ENCODE measurements around the gene UBA7. TPM values are rescaled to one million over a fixed set of nuclear protein-coding genes. Genes with fewer than 3 reads are reported as not detected.

The UBA7 gene
- total and polyA plus RNA-seq, 2 donors (not counting 3 experiments of a cell fraction or from before 2014, with no cell fraction given), result 57.4 to 80.7 TPM

- no peak overlapping the region for H3K4me2 ChIP-seq (ENCODE audit: insufficient read depth, low read length)
- H3K4me3 ChIP-seq (replicated peaks in 1 of 3; ENCODE audit: insufficient read depth in 1 of 3, low read depth in 1 of 3, low read length in 3 of 3), result no peak overlapping the region
- peaks cover 11% of the 10 kb centered on the region for H3K4me1 ChIP-seq (ENCODE audit: control insufficient read depth, extremely low read depth, insufficient read depth, low read length)
- H3K9ac ChIP-seq (replicated peaks; ENCODE audit: extremely low read depth, insufficient read depth, low read length), result no peak overlapping the region
- DNase-seq (ENCODE audit: low read depth, low spot score), result no peak
- H3K36me3 ChIP-seq (ENCODE audit: control insufficient read depth in 2 of 2, extremely low read depth in 1 of 2, insufficient read depth in 2 of 2, low read length in 2 of 2), result peaks cover 0 to 2% of the 10 kb centered on the region in 2 experiments
- no peaks in the 10 kb centered on the region for H3K9me1 ChIP-seq (replicated peaks; ENCODE audit: control insufficient read depth, extremely low read depth, insufficient read depth, low read length)
- intact Hi-C loops (cut with micrococcal nuclease) (loop anchor here (5.0 kb wide), 1 partner anchor 236 kb away; the partner anchor contains the start of gene BSN), dilution Hi-C loops (cut with MboI; ENCODE audit: extremely low pct_ligation_motif_present, low sequenced_read_pairs) (no loop called here)
- no peak overlapping the region for H3K27ac ChIP-seq (ENCODE audit: insufficient read depth, low read depth, low read length)
- TF ChIP-seq JUN (IDR thresholded peaks at IDR 0.05; ENCODE audit: borderline replicate concordance, insufficient read depth, insufficient read length, low read depth) (no peak), POLR2AphosphoS5 (IDR thresholded peaks at IDR 0.05; ENCODE audit: insufficient read depth, low read depth, low read length) (no peak), MAX (IDR thresholded peaks at IDR 0.05; ENCODE audit: insufficient read depth, insufficient read length) (no peak), FOS (IDR thresholded peaks at IDR 0.05; ENCODE audit: borderline replicate concordance, insufficient read depth, low read length) (no peak), CTCF (IDR thresholded peaks at IDR 0.05; ENCODE audit: extremely low read depth in 1 of 2, insufficient read depth in 1 of 2, low read depth in 1 of 2, low read length in 2 of 2) (no peak), MYC (IDR thresholded peaks at IDR 0.05; ENCODE audit: low read depth, low read length) (no peak), EZH2 (IDR thresholded peaks at IDR 0.05; ENCODE audit: borderline replicate concordance, low read depth, low read length, severe bottlenecking) (no peak), POLR2A (IDR thresholded peaks at IDR 0.05; ENCODE audit: low read depth, low read length) (no peak), GATA2 (IDR thresholded peaks at IDR 0.05; ENCODE audit: insufficient read depth, insufficient read length, low read depth, low read length) (no peak)
- ChIA-PET CTCF (no interaction called here), POLR2A (no interaction called here)
- H2AFZ ChIP-seq (ENCODE audit: low read depth, low read length), result no peak overlapping the region
- no peaks in the 10 kb centered on the region for H3K27me3 ChIP-seq (ENCODE audit: control insufficient read depth in 2 of 2, insufficient read depth in 2 of 2, low read length in 2 of 2)
- H4K20me1 ChIP-seq (replicated peaks; ENCODE audit: control insufficient read depth, extremely low read depth, insufficient read depth, low read length), result no peaks in the 10 kb centered on the region
- no TSS peak for BruUV-seq (replicated peaks)
- no peak for FAIRE-seq
- H3K79me2 ChIP-seq (ENCODE audit: control insufficient read depth, insufficient read depth, low read length), result peaks cover 28% of the 10 kb centered on the region
- H3K9me3 ChIP-seq (replicated peaks; ENCODE audit: control insufficient read depth, insufficient read depth, low read length), result no peaks in the 10 kb centered on the region
These were observed 25.7 kb downstream of the UBA7 start for GRCh38 chr3:49788056-49788455.
